Esophagus squamous epithelium (tissue), 4 donors: ENCODE measurements around the gene GCNT2.

Experiments
- POLR2A ChIP-seq, 4 donors: fragments of 450-650 bp; IDR thresholded peaks; one replicate each; pipeline ENCODE4 v1.6.1; 2017; ENCODE audit warnings: antibody characterized with exemption in 4 of 4, mild to moderate bottlenecking in 4 of 4, moderate library complexity in 3 of 4
- TF ChIP-seq, protein P1 (sequence below), 6 experiments: fragments of 450-650 bp in 4 of 6; fragments of 200-600 bp in 2 of 6; sonication (generic) in 2 of 6; IDR thresholded peaks; one replicate each; pipeline ENCODE4 v1.5.1; 2016 to 2019; ENCODE audit warnings: antibody characterized with exemption in 6 of 6, mild to moderate bottlenecking in 4 of 6, moderate library complexity in 4 of 6

DNA sequence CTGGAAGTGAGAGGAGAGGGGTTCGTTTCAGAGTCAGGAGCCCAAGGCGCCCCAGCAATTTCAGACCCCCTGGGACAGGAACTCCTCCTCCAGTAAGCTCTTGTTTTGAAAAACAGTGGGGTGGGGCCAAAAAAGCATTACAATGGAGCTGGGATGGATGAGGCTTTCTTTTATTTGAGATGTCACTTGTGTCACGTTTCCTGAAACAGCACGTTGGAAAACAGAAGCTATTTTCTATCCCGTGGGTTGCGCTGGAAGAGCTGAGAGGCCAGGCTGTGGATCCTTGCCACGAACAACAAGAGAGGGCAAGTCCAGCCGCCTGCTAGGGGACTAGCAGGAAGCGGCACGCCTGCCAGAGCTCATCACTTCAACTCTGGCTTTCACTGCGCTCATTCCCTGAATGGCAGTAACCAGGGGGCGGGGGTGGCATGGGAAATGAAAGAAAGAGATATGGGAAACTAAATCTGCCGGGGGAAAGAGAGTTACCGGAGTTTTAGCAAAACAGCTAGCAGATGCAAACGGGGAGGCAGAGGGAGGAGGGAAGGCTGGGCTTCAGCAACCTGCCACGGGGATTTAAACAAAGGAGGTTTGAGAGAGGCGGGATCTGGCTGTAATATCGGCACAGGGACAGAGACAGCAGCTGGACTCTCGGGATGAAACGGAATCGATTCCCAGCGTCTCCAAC lies 34.6 kb downstream of the GCNT2 start:
- TF ChIP-seq, protein P1, sequence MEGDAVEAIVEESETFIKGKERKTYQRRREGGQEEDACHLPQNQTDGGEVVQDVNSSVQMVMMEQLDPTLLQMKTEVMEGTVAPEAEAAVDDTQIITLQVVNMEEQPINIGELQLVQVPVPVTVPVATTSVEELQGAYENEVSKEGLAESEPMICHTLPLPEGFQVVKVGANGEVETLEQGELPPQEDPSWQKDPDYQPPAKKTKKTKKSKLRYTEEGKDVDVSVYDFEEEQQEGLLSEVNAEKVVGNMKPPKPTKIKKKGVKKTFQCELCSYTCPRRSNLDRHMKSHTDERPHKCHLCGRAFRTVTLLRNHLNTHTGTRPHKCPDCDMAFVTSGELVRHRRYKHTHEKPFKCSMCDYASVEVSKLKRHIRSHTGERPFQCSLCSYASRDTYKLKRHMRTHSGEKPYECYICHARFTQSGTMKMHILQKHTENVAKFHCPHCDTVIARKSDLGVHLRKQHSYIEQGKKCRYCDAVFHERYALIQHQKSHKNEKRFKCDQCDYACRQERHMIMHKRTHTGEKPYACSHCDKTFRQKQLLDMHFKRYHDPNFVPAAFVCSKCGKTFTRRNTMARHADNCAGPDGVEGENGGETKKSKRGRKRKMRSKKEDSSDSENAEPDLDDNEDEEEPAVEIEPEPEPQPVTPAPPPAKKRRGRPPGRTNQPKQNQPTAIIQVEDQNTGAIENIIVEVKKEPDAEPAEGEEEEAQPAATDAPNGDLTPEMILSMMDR (IDR thresholded peaks at IDR 0.05) = no peak
- TF ChIP-seq POLR2A (IDR thresholded peaks at IDR 0.05) = no peak
